MM.1S (cell line): ENCODE measurements around the gene ASPDH.
"Not testable (repeated sequence)": the region's sequence is repeated elsewhere in the genome, so short reads cannot be mapped to it uniquely, and the experiment has no call there.

Experiments
- DNase-seq: peaks from one replicate; pipeline ENCODE4 v3.0.0-alpha.2; 2015
- H2AFZ ChIP-seq: fragments of 300-600 bp; sonication (generic); 2 replicates; pipeline ENCODE4 v1.6.0; 2016; ENCODE audit warnings: antibody characterized with exemption, low read length
- H3F3A ChIP-seq: fragments of 300-600 bp; sonication (generic); 2 replicates; pipeline ENCODE4 v1.6.1; 2016; ENCODE audit warnings: mild to moderate bottlenecking, antibody characterized with exemption, low read length, moderate library complexity, mixed read lengths; ENCODE audit not compliant: insufficient read depth
- H3K27ac ChIP-seq: fragments of 300-600 bp; sonication (generic); 2 replicates; pipeline ENCODE4 v1.5.1; 2016; ENCODE audit warnings: mild to moderate bottlenecking, low read length
- H3K27me3 ChIP-seq: fragments of 300-600 bp; sonication (generic); replicated peaks from 2 replicates; pipeline ENCODE4 v1.6.0; 2016; ENCODE audit warnings: low read length; ENCODE audit not compliant: insufficient read depth
- H3K36me3 ChIP-seq: fragments of 300-600 bp; sonication (generic); replicated peaks from 2 replicates; pipeline ENCODE4 v1.6.1; 2016; ENCODE audit warnings: mild to moderate bottlenecking, low read length, mixed read lengths; ENCODE audit not compliant: insufficient read depth
- H3K4me1 ChIP-seq: fragments of 300-600 bp; sonication (generic); 2 replicates; pipeline ENCODE4 v1.6.1; 2016; ENCODE audit warnings: low read length, mixed read lengths
- H3K4me2 ChIP-seq: fragments of 300-600 bp; sonication (generic); 2 replicates; pipeline ENCODE4 v1.6.0; 2016; ENCODE audit warnings: low read depth, low read length
- H3K4me3 ChIP-seq: fragments of 300-600 bp; sonication (generic); 2 replicates; pipeline ENCODE4 v1.5.1; 2016; ENCODE audit warnings: low read length, mixed read lengths
- H3K79me2 ChIP-seq: fragments of 300-600 bp; sonication (generic); 2 replicates; pipeline ENCODE4 v1.6.1; 2016; ENCODE audit warnings: mixed run types, low read length, mixed read lengths
- H3K9ac ChIP-seq: fragments of 300-600 bp; sonication (generic); 2 replicates; pipeline ENCODE4 v1.6.1; 2016; ENCODE audit warnings: low read length, mixed read lengths
- H3K9me2 ChIP-seq: fragments of 300-600 bp; sonication (generic); replicated peaks from 2 replicates; pipeline ENCODE4 v1.6.1; 2016; ENCODE audit warnings: mild to moderate bottlenecking, low read length, mixed read lengths; ENCODE audit not compliant: insufficient read depth
- H3K9me3 ChIP-seq: fragments of 300-600 bp; sonication (generic); replicated peaks from 2 replicates; pipeline ENCODE4 v1.6.1; 2016; ENCODE audit warnings: mild to moderate bottlenecking, low read length, mixed read lengths; ENCODE audit not compliant: insufficient read depth
- H4K20me1 ChIP-seq: fragments of 300-600 bp; sonication (generic); 2 replicates; pipeline ENCODE4 v1.6.1; 2016; ENCODE audit warnings: mild to moderate bottlenecking, low read length, moderate library complexity, mixed read lengths; ENCODE audit not compliant: insufficient read depth
- EZH2 ChIP-seq: fragments of 300-600 bp; sonication (generic); optimal IDR thresholded peaks from 2 replicates; pipeline ENCODE3; 2017; ENCODE audit warnings: low read depth, mild to moderate bottlenecking, antibody characterized with exemption, low read length, mixed read lengths
- EZH2phosphoT487 ChIP-seq: fragments of 300-600 bp; sonication (generic); IDR thresholded peaks from 2 replicates; pipeline ENCODE4 v1.6.1; 2018; ENCODE audit warnings: antibody characterized with exemption, low read length
- TF ChIP-seq, protein P1 (sequence below): fragments of 300-600 bp; sonication (generic); IDR thresholded peaks from 2 replicates; pipeline ENCODE4 v1.5.1; 2016; ENCODE audit warnings: antibody characterized with exemption, low read length, mixed read lengths

The ASPDH gene

GRCh38 chr19:50532952-50533351, 19.2 kb upstream of the ASPDH start:
- no peak for TF ChIP-seq EZH2
- no peak for TF ChIP-seq EZH2phosphoT487
- TF ChIP-seq, protein P1, sequence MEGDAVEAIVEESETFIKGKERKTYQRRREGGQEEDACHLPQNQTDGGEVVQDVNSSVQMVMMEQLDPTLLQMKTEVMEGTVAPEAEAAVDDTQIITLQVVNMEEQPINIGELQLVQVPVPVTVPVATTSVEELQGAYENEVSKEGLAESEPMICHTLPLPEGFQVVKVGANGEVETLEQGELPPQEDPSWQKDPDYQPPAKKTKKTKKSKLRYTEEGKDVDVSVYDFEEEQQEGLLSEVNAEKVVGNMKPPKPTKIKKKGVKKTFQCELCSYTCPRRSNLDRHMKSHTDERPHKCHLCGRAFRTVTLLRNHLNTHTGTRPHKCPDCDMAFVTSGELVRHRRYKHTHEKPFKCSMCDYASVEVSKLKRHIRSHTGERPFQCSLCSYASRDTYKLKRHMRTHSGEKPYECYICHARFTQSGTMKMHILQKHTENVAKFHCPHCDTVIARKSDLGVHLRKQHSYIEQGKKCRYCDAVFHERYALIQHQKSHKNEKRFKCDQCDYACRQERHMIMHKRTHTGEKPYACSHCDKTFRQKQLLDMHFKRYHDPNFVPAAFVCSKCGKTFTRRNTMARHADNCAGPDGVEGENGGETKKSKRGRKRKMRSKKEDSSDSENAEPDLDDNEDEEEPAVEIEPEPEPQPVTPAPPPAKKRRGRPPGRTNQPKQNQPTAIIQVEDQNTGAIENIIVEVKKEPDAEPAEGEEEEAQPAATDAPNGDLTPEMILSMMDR, result no peak
- Histone ChIP-seq H3F3A (no peaks in the 10 kb centered on the region), H3K9ac (no peak overlapping the region), H3K27ac (no peak overlapping the region), H3K9me2 (no peaks in the 10 kb centered on the region), H4K20me1 (no peaks in the 10 kb centered on the region), H3K4me3 (no peak overlapping the region), H3K27me3 (peaks cover 93% of the 10 kb centered on the region), H2AFZ (no peak overlapping the region), H3K79me2 (no peaks in the 10 kb centered on the region), H3K4me1 (no peaks in the 10 kb centered on the region), H3K9me3 (no peaks in the 10 kb centered on the region), H3K36me3 (no peaks in the 10 kb centered on the region), H3K4me2 (no peak overlapping the region)
- no peak for DNase-seq

- no peak for DNase-seq
- no peak overlapping the region for H3K9ac ChIP-seq
- TF ChIP-seq, protein P1, result no peak
- TF ChIP-seq EZH2 (no peak), EZH2phosphoT487 (no peak)
These were observed 17.5 kb upstream of the ASPDH start for GRCh38 chr19:50531171-50531612.

GRCh38 chr19:50528052-50528451, 14.3 kb upstream of the ASPDH start:
- H3K9ac ChIP-seq, H3K27ac ChIP-seq, H2AFZ ChIP-seq, H3K4me1 ChIP-seq, H3K4me2 ChIP-seq, H3F3A ChIP-seq, H3K79me2 ChIP-seq, H3K9me2 ChIP-seq, H4K20me1 ChIP-seq, H3K36me3 ChIP-seq, H3K9me3 ChIP-seq, H3K4me3 ChIP-seq, DNase-seq: not testable (repeated sequence)
- peaks cover 88% of the 10 kb centered on the region for H3K27me3 ChIP-seq

More at GRCh38 chr19:50531171-50531612, 17.5 kb upstream of the ASPDH start:
- Histone ChIP-seq H3K79me2 (no peaks in the 10 kb centered on the region), H3K36me3 (no peaks in the 10 kb centered on the region), H3K4me2 (no peak overlapping the region), H2AFZ (no peak overlapping the region), H3F3A (no peaks in the 10 kb centered on the region), H3K27ac (no peak overlapping the region), H3K4me1 (no peaks in the 10 kb centered on the region), H3K27me3 (peaks cover 86% of the 10 kb centered on the region), H3K9me3 (no peaks in the 10 kb centered on the region), H3K4me3 (no peak overlapping the region), H4K20me1 (no peaks in the 10 kb centered on the region), H3K9me2 (no peaks in the 10 kb centered on the region)

DNA sequence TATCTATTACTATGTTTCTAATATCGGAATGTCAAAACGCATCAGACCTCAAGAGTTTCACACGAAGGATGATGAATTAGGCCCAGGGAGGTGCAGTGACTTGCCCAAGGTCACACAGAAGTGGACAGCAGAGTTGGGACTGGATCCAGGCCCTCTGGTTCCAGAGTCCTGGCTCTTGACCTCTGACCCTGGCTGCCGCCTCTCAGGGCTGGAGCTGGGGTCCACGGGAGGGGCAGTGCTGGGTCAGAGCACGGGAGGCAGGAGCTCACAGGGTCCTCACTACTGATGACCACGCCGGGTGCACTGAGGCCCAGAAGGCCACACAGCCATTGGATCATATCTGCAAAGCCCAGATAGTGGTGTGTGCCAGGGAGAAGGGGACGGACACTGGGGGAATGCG, 9.2 kb upstream of the ASPDH start:
- no peak for DNase-seq
- Histone ChIP-seq H3K4me2 (no peak overlapping the region), H4K20me1 (no peaks in the 10 kb centered on the region), H3K9me2 (no peaks in the 10 kb centered on the region), H3K36me3 (no peaks in the 10 kb centered on the region), H2AFZ (no peak overlapping the region), H3F3A (no peaks in the 10 kb centered on the region), H3K9ac (no peak overlapping the region), H3K4me3 (no peak overlapping the region), H3K27ac (no peak overlapping the region), H3K9me3 (no peaks in the 10 kb centered on the region), H3K4me1 (no peaks in the 10 kb centered on the region), H3K79me2 (no peaks in the 10 kb centered on the region), H3K27me3 (peaks cover 62% of the 10 kb centered on the region)
- TF ChIP-seq EZH2phosphoT487, result no peak
- TF ChIP-seq, protein P1, result no peak
- TF ChIP-seq EZH2, result no peak
